IgD-negative memory B cell (primary cell): ENCODE results near the gene NLGN1. TPM values are rescaled to one million over a fixed set of nuclear protein-coding genes. Genes with fewer than 3 reads are reported as not detected.
"Not testable (repeated sequence)": the region's sequence is repeated elsewhere in the genome, so short reads cannot be mapped to it uniquely, and the experiment has no call there.

ENCODE experiments used
- H3K27ac Mint-ChIP-seq, 3 donors: one replicate each; pipeline ENCODE4 v1.8.0; 2020 to 2022; ENCODE audit warnings: mild to moderate bottlenecking in 3 of 3, mixed read lengths in 3 of 3, moderate library complexity in 1 of 3
- H3K27me3 Mint-ChIP-seq: one replicate; pipeline ENCODE4 v1.8.0; 2021; ENCODE audit warnings: mixed read lengths
- H3K36me3 Mint-ChIP-seq: one replicate; pipeline ENCODE4 v1.8.0; 2020; ENCODE audit warnings: mild to moderate bottlenecking, mixed read lengths
- H3K4me1 Mint-ChIP-seq, 3 donors: one replicate each; pipeline ENCODE4 v1.8.0; 2020 to 2022; ENCODE audit warnings: mixed read lengths in 3 of 3, mild to moderate bottlenecking in 1 of 3
- H3K4me3 Mint-ChIP-seq, 4 donors: one replicate each; pipeline ENCODE4 v1.8.0; 2020 to 2022; ENCODE audit warnings: mild to moderate bottlenecking in 4 of 4, mixed read lengths in 4 of 4, moderate library complexity in 3 of 4
- H3K9me3 Mint-ChIP-seq, 3 donors: one replicate each; pipeline ENCODE4 v1.8.0; 2020 to 2021; ENCODE audit warnings: mixed read lengths in 3 of 3, mild to moderate bottlenecking in 1 of 3
- polyA plus RNA-seq: library from polyadenylated mRNA; unstranded; fragments of 300-500 nt; fragmentation: Illumina TruSeq; gene quantifications from one replicate; pipeline ENCODE4 v1.2.3, GENCODE V29; 2021

Gene NLGN1
- polyA plus RNA-seq, 1 donor from 2014 or later: not detected

DNA sequence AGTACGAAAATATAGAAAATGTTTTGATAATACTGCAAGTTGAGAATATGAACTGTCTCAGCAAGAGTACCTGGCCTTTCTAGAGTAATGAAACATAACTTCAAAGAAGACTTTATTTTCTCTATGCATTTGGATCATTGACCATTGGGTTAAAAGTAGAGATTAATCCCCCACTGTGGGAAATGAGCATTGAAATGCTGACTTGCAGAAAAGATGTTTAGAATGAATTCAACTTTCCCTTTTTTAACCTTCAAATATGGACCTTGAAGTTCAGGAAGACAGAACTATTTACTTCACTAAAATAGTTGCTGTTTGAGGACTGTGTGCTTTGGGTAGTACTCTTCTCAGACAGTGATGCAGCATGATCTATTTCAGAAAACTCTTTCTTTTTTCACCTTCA lies 75.7 kb downstream of the NLGN1 start:
- no peak overlapping the region for H3K27ac Mint-ChIP-seq

DNA sequence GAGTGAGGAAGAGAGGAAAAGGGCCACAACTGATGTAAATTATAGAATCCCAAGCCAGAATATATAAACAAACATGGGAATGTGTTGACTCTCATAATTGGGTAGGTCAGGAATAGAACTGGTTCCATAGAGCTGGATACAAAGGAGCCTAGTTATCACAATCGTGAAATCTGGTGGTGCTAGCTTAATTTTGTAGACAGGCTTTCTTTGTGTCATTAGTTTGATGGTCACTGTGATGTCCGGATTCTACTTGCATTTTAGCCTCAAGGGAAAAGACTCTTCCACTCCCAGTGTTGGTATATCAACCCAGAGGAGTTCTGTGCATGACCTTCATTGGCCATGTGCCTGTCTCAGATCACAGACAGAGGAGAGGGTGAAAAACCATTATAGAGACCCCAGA lies 81.8 kb downstream of the NLGN1 start:
- no peaks in the 10 kb centered on the region for H3K36me3 Mint-ChIP-seq
- H3K9me3 Mint-ChIP-seq: peaks cover 3 to 24% (median 6%) of the 10 kb centered on the region in 3 donors
- no peaks in the 10 kb centered on the region for H3K4me1 Mint-ChIP-seq
- no peak overlapping the region for H3K4me3 Mint-ChIP-seq
- no peaks in the 10 kb centered on the region for H3K27me3 Mint-ChIP-seq
- H3K27ac Mint-ChIP-seq: no peak overlapping the region

More for the DNA sequence above, 75.7 kb downstream of the NLGN1 start:
- Mint-ChIP-seq H3K4me1 (no peaks in the 10 kb centered on the region), H3K4me3 (no peak overlapping the region), H3K27me3 (no peaks in the 10 kb centered on the region), H3K9me3 (peaks cover 0 to 13% (median 2%) of the 10 kb centered on the region in 3 donors), H3K36me3 (no peaks in the 10 kb centered on the region)

DNA sequence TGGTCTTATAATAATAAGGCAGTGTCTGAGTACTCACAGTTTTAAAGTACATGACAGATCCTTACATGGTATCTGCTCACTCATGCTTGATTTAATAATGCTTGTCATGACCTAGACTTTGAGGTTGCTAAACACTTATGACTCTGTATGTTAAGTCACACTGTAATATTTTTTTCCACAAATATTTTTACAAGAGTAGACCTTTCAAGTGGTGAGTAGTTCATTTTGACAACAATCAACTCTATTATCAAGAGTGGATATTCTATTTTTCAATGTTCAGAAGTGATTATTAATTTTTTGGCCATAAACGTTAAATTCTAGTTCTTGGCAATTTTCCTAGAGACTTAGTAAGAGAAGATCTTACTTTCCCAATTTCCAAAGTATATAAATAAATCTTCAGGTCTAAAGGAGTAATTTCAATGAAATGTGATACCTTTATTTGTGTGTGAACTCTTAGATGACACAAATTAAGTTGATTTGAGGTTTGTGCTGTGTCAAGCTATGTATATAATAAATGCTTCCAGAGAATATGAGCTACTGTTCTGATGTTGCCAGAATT lies 104.5 kb downstream of the NLGN1 start:
- no peaks in the 10 kb centered on the region for H3K27me3 Mint-ChIP-seq
- H3K9me3 Mint-ChIP-seq: peaks cover 0 to 5% (median 2%) of the 10 kb centered on the region in 3 donors
- H3K4me3 Mint-ChIP-seq: no peak overlapping the region
- H3K27ac Mint-ChIP-seq: no peak overlapping the region
- H3K36me3 Mint-ChIP-seq: no peaks in the 10 kb centered on the region
- H3K4me1 Mint-ChIP-seq: no peaks in the 10 kb centered on the region

DNA sequence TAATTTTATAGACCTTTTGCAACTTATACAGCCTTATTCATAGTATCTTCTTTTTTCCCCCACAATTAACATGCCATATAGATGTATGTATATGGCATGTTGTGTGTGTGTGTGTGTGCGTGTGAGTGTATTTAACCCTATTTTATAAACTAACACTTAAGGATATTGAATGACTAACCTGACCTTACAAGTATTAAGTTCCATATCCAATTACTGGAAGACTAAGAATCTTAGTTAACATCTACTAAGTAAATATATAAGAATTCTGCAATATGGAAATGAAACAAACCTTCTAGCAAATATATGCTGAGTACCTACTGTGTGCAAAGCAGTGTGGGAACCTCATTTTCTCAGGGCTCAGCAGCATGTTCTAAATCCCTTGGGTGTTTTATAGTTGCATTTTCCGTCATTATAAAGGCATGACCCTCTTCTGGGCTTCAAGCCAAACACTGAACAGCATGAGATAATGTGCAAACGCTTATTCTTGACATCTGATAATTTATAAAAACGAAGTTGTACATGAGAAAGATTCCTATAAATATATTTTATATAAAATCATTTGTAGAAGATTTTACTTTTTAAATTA lies 105.5 kb downstream of the NLGN1 start:
- no peaks in the 10 kb centered on the region for H3K36me3 Mint-ChIP-seq
- H3K9me3 Mint-ChIP-seq: peaks cover under 1 to 5% (median 2%) of the 10 kb centered on the region in 3 donors
- no peak overlapping the region for H3K4me3 Mint-ChIP-seq
- no peaks in the 10 kb centered on the region for H3K4me1 Mint-ChIP-seq
- no peaks in the 10 kb centered on the region for H3K27me3 Mint-ChIP-seq
- H3K27ac Mint-ChIP-seq: no peak overlapping the region

DNA sequence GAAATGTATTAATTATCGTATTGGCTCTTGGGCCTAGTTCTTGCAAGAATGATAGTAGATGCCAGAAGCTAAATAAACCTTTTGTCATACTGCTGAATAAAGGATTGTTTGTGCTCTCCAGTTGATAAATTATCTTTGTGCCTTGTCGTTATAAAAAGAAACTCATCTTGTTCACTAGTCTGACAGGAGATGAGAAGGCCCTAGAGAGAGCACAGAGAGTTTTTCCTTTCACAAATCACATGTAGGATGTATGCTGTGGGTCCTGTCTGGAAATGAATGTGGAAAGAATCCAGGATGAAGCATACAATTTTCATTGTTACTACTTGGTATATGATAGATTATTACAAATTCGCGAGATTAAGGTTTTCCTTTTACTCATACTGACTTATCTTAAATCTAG lies 113.0 kb downstream of the NLGN1 start:
- Mint-ChIP-seq H3K27ac (no peak overlapping the region), H3K4me1 (no peaks in the 10 kb centered on the region), H3K27me3 (no peaks in the 10 kb centered on the region), H3K4me3 (no peak overlapping the region), H3K9me3 (peaks cover 4 to 9% (median 4%) of the 10 kb centered on the region in 3 donors), H3K36me3 (no peaks in the 10 kb centered on the region)

DNA sequence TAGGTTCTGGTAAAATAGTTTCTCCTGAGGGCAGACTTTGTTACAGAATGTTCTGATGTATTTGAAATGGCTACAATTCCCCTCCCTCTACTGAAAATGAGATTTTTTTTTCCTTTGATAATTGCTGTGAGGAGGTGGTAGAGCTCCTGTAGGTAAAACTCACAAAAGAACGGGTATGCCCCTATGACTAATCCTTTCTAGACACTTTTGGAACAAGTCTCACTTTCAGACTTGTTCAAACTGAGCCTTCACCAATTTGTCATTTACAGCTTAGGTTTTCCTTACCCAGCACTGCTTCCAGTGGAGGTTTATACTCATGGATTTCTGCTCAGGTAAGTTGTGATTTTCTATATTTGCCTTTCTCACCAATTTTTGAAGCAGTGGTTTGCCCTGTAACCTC lies 115.6 kb downstream of the NLGN1 start:
- H3K36me3 Mint-ChIP-seq: no peaks in the 10 kb centered on the region
- no peak overlapping the region for H3K4me3 Mint-ChIP-seq
- H3K27me3 Mint-ChIP-seq: no peaks in the 10 kb centered on the region
- H3K9me3 Mint-ChIP-seq: peaks cover 4 to 9% (median 7%) of the 10 kb centered on the region in 3 donors
- no peaks in the 10 kb centered on the region for H3K4me1 Mint-ChIP-seq
- no peak overlapping the region for H3K27ac Mint-ChIP-seq

DNA sequence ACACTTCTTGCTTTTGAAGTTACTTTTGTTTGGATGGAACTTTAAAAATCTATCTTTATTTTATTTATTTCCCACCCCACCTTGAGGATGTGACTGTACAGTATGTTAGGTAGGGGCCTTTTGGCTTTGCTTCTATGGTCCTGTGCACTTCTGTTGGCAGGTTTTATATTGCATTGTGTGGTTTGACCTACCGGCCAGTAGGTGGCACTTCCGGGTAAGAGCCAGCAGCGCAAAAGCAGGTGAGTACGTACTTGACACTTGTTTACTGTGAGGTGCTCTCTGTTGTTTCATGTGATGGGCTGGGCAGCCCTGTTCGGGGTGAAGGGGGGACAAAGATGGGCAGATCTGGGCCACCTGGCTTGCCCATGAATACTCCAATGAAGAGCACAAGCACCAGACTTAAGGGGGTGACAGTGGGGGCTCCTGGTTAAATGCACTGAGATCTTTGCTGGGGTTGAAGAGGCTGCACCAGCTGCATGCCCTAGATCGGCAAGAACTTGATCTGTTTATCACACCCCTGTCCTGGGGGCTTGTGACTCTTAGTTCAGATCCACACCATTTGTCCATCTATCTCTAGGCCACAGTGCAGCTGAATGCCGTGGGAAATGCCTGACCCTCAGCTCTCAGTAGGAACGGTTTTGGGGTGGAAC lies 131.6 kb downstream of the NLGN1 start:
- Mint-ChIP-seq H3K27me3 (no peaks in the 10 kb centered on the region), H3K27ac (no peak overlapping the region), H3K36me3 (no peaks in the 10 kb centered on the region), H3K9me3 (peaks cover 6 to 33% (median 15%) of the 10 kb centered on the region in 3 donors), H3K4me3 (no peak overlapping the region), H3K4me1 (no peaks in the 10 kb centered on the region)

DNA sequence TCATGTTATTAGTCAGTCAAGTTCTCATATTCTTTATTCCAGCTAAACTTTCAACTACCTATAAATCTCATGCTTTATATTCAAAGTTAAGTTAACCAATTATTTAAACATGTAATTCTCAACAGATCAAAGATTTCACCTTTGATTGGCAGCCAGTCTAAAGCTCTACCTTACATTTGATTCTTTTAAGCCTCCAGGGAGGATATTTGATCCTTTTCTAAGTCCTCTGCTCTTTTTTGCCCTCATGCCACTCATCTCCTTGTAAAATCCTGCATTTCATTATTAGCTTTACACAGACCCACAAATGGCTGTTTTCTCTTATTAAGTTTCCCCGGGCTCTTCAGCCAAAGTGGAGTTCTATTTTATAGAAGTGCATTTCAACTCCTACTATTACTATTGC lies 134.1 kb downstream of the NLGN1 start:
- H3K9me3 Mint-ChIP-seq: peaks cover 5 to 15% (median 13%) of the 10 kb centered on the region in 3 donors
- H3K27ac Mint-ChIP-seq: no peak overlapping the region
- no peak overlapping the region for H3K4me3 Mint-ChIP-seq
- no peaks in the 10 kb centered on the region for H3K4me1 Mint-ChIP-seq
- no peaks in the 10 kb centered on the region for H3K36me3 Mint-ChIP-seq
- H3K27me3 Mint-ChIP-seq: no peaks in the 10 kb centered on the region

DNA sequence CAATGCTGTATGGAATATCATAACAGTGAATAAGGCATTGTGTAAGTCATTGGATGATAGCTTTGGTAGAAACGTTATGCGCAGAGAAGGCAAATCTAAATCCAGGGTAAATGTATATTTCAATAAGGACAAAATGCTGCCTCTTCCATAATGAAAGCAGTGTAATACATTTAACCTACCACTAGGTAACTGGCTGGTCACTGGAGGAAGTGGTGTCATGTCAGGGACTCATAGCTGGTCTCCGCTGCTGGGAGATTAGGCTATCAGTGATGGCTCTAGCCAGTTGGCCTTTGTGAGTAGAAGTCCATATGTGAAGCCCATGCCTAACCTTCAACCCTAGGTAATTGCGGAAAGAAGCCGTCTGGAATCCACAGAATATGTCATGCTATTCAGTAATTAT lies 140.9 kb downstream of the NLGN1 start:
- Mint-ChIP-seq H3K9me3 (peaks cover 1 to 3% (median 2%) of the 10 kb centered on the region in 3 donors), H3K4me3 (no peak overlapping the region), H3K27me3 (no peaks in the 10 kb centered on the region), H3K36me3 (no peaks in the 10 kb centered on the region), H3K27ac (no peak overlapping the region), H3K4me1 (no peaks in the 10 kb centered on the region)

DNA sequence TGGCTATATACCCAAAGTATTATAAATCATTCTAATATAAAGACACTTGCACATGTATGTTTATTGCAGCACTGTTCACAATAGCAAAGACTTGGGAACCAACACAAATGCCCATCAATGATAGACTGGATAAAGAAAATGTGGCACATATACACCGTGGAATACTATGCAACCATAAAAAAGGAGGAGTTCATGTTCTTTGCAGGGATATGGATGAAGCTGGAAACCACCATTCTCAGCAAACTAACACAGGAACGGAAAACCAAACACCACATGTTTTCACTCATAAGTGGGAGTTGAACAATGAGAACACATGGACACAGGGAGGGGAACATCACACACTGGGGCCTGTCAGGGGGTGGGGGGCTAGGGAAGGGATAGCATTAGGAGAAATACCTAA lies 148.0 kb downstream of the NLGN1 start:
- not testable (repeated sequence) for H3K27me3 Mint-ChIP-seq, H3K9me3 Mint-ChIP-seq, H3K36me3 Mint-ChIP-seq, H3K27ac Mint-ChIP-seq, H3K4me1 Mint-ChIP-seq, H3K4me3 Mint-ChIP-seq

DNA sequence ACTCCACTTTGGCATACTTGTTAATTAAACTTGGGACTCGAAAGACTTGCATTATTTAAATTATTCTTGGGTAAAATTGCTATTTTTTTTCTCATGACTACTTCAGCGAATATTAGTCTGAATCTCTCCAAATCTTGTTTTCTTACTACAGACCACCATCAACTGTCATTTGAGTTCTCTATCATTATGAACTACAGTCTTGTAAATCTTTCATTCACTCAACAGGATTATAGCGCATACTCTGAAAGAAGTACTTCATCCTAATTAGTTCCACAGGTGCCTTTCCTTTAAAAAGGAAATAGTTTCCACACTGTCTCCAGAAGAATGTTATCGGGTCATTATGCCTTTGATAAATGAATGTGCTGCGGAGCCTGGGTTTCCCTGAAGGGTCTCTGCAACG lies 149.5 kb downstream of the NLGN1 start:
- H3K36me3 Mint-ChIP-seq: peaks cover 2% of the 10 kb centered on the region
- no peaks in the 10 kb centered on the region for H3K4me1 Mint-ChIP-seq
- peaks cover 0 to 5% (median 4%) of the 10 kb centered on the region in 3 donors for H3K9me3 Mint-ChIP-seq
- no peaks in the 10 kb centered on the region for H3K27me3 Mint-ChIP-seq
- H3K4me3 Mint-ChIP-seq: no peak overlapping the region
- H3K27ac Mint-ChIP-seq: no peak overlapping the region

DNA sequence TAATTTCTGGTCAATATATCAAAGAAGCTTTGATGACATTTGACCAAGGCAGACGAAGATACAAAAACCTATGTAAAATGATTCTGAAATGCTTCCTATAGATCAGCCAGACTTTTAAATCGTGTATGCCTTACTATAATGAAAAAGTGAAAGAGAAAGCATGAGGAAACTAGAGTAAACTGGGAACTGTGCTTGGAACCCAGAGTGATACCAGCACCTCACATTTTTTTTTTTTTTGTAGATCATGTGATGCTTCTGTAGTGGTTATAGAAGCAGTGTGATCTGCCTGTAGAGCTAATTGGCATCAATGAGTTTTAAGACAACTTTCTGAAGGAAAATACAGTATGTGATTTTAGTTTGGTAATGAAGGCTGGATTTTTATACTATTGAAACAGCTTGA lies 150.7 kb downstream of the NLGN1 start:
- Mint-ChIP-seq H3K27ac (no peak overlapping the region), H3K9me3 (peaks cover 0 to 5% (median 4%) of the 10 kb centered on the region in 3 donors), H3K36me3 (peaks cover 2% of the 10 kb centered on the region), H3K27me3 (no peaks in the 10 kb centered on the region), H3K4me1 (no peaks in the 10 kb centered on the region), H3K4me3 (no peak overlapping the region)

DNA sequence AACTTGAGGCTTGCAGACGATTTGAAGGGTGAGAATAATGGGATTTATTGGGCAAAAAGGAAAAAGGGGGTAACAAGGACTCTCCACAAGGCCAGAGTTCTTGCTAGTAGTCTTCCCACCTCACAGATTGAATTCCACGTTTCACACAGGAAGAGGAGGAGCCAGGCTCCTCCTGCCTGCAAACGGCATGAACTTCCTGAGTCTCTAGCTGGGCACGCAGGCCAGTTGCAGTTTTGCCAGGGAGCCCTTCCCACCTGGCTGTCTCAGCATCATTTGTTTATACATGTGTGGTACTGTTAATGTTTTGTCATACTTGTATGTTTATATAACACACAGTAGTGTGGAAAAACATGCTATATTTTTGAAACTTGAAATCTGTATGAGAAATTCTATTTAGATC lies 155.0 kb downstream of the NLGN1 start:
- no peak overlapping the region for H3K4me3 Mint-ChIP-seq
- no peaks in the 10 kb centered on the region for H3K4me1 Mint-ChIP-seq
- H3K27me3 Mint-ChIP-seq: no peaks in the 10 kb centered on the region
- peaks cover 2% of the 10 kb centered on the region for H3K36me3 Mint-ChIP-seq
- H3K27ac Mint-ChIP-seq: no peak overlapping the region
- peaks cover 0 to 1% (median 0%) of the 10 kb centered on the region in 3 donors for H3K9me3 Mint-ChIP-seq

DNA sequence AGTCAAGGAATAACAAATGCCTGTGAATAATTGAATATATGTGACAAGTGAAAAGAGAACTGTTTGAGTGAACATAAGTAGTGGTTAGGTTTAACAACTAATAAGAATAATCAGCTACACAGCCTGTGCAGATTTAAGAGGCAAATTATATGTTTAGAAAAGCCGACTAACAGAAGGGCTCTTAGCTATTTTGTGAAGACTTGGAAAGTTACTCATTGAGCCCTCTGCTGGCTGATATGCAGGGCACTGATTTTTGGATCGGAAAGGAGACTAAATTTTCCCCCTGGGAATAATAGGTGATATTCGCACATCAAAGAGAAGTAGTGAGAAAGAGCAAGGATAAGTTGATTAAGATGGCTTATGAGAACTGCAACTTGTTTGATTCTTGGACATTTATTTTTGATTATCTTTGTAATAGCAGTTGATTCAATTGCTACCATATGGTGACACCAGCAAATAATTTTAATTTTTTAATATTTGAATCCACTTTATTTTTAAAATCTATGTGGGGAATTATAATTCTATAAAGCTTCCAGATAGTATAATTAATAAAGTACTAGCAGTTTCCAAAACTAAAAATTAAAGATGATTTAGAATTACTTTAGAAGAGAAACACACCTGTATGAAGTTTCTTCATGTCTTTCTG lies 156.2 kb downstream of the NLGN1 start:
- Mint-ChIP-seq H3K4me3 (no peak overlapping the region), H3K36me3 (peaks cover 2% of the 10 kb centered on the region), H3K27ac (no peak overlapping the region), H3K27me3 (no peaks in the 10 kb centered on the region), H3K9me3 (peaks cover 0 to 4% (median 1%) of the 10 kb centered on the region in 3 donors), H3K4me1 (no peaks in the 10 kb centered on the region)

DNA sequence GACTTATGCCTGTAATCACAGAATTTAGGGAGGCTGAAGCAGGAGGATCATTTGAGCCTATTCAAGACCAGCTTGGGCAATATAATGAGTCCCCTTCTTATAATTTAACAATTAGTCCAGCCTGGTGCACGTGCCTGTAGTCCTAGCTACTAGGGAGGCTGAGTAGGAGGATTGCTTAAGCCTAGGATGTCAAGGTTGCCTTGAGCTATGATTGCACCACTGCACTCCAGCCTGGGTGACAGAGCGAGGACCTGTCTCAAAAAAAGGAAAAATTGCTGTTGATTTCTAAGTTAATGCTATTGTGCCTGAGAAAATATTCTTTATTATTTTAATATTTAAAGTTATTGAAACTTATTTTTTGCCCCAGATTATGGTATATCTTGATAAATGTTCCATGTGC lies 159.0 kb downstream of the NLGN1 start:
- Mint-ChIP-seq H3K4me1 (no peaks in the 10 kb centered on the region), H3K27ac (no peak overlapping the region), H3K36me3 (no peaks in the 10 kb centered on the region), H3K4me3 (no peak overlapping the region), H3K27me3 (no peaks in the 10 kb centered on the region), H3K9me3 (peaks cover 0 to 5% (median 4%) of the 10 kb centered on the region in 3 donors)
